ENCODE data around the gene DNAH17.

The DNAH17 gene

DNA sequence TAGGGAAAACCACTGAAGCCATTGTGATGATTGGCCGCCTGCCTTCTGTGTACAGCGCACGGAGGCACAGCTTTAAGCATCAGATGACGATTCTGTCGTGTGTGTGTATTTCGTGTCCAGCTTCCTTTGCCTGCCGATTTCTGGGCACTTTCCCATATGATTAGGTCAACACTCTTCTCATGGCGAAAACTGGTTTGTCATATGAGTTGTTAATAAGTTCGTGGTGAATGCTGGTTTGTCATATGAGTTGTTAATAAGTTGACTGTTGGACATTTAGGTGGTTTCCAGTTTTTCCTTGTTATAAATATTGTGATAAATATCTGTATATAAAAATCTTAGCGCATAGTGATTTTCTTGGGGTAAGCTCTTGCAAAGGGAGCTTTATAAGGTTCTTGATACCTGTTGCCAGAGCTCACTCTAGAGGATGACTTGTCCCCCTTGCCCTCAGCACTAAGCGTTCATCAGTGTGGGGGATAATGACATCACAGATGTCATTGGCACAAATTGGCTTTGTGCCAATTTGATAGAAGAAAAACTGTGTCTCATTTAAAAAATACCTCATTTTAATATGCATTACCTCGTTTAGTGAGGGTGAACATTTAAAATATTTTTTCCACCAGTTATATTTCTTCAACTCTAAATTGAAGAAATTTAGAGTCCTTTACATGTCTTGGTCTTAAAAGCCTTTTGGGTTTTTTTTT, 158.7 kb downstream of the DNAH17 start:
- DNase-seq (ENCODE audit: low spot score in 2 of 2) (no peak), ATAC-seq (replicated peaks; ENCODE audit: extremely low read depth, poor library complexity, severe bottlenecking) (no peak)
- Mint-ChIP-seq H3K4me3 (no peak overlapping the region), H3K4me1 (peaks cover 18% of the 10 kb centered on the region), H3K36me3 (ENCODE audit: insufficient read depth) (peaks cover 29% of the 10 kb centered on the region), H3K27ac (ENCODE audit: low read depth) (no peak overlapping the region), H3K9me3 (no peaks in the 10 kb centered on the region), H3K27me3 (no peaks in the 10 kb centered on the region)

DNA sequence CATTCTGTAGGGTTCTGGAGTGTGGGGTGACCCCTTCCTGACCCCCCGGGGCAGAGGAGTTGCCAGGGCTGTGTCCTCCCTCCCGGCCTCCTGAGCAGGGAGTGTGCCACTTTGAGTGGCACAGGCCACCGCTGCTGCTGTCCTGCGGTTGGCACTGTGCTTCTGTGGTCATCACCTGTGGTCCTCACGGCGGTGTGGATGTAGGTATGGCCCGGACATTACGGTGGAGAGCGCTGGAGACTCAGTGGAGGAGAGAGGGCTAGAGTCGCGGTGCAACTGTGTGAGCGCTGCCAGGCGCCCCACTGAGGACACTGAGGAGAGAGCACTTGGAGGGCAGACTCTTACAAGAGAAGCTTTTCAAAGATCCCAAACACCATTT, 159.7 kb downstream of the DNAH17 start:
- ATAC-seq (replicated peaks; ENCODE audit: extremely low read depth, poor library complexity, severe bottlenecking) = no peak
- Mint-ChIP-seq H3K27ac (ENCODE audit: low read depth) (peak overlapping the region; percentile 82), H3K9me3 (no peaks in the 10 kb centered on the region), H3K27me3 (no peaks in the 10 kb centered on the region), H3K4me1 (peaks cover 28% of the 10 kb centered on the region), H3K4me3 (no peak overlapping the region), H3K36me3 (ENCODE audit: insufficient read depth) (peaks cover 30% of the 10 kb centered on the region)
- DNase-seq (ENCODE audit: low spot score in 2 of 2) = no peak

DNA sequence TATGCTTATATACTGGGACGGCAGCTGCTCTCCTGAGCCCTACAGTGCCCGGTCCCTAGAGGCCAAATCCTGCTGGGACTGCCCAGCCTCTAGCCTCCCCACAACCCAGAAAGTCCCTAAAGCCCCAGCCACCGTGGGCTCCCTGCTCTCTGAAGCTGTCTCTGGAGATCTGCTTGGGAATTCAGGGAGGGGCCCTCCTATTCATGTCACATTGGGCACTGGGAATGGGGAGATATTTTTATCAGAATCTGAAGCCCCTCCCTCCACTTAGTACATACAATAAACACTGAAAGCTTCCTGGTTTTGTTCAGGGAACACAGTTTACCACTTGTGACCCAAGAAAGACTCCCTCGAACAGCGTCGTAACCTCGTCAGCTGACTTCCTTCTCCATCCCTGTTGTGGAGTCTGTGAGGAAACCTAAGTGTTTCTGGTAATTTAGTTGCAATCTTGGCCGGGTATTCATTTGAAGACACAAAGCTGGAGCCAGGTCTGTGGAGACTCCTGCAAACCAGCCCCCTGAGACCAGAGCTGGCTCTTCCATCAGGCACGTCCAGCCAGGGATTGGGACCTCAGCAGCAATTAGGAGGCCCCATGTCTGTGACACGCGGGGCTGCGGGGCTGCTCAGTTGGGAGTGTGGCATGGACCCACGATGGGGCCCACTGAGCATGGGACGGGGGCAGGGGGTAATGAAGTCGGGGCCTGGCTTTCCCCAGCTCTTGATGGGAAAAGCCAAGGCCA, 160.2 kb downstream of the DNAH17 start:
- H3K4me1 Mint-ChIP-seq = peaks cover 33% of the 10 kb centered on the region
- peaks cover 28% of the 10 kb centered on the region for H3K36me3 Mint-ChIP-seq (ENCODE audit: insufficient read depth)
- ATAC-seq (replicated peaks; ENCODE audit: extremely low read depth, poor library complexity, severe bottlenecking) (no peak), DNase-seq (ENCODE audit: low spot score in 2 of 2) (no peak)
- H3K4me3 Mint-ChIP-seq = no peak overlapping the region
- H3K9me3 Mint-ChIP-seq = no peaks in the 10 kb centered on the region
- H3K27ac Mint-ChIP-seq (ENCODE audit: low read depth) = peak overlapping the region; percentile 82
- H3K27me3 Mint-ChIP-seq = no peaks in the 10 kb centered on the region

DNA sequence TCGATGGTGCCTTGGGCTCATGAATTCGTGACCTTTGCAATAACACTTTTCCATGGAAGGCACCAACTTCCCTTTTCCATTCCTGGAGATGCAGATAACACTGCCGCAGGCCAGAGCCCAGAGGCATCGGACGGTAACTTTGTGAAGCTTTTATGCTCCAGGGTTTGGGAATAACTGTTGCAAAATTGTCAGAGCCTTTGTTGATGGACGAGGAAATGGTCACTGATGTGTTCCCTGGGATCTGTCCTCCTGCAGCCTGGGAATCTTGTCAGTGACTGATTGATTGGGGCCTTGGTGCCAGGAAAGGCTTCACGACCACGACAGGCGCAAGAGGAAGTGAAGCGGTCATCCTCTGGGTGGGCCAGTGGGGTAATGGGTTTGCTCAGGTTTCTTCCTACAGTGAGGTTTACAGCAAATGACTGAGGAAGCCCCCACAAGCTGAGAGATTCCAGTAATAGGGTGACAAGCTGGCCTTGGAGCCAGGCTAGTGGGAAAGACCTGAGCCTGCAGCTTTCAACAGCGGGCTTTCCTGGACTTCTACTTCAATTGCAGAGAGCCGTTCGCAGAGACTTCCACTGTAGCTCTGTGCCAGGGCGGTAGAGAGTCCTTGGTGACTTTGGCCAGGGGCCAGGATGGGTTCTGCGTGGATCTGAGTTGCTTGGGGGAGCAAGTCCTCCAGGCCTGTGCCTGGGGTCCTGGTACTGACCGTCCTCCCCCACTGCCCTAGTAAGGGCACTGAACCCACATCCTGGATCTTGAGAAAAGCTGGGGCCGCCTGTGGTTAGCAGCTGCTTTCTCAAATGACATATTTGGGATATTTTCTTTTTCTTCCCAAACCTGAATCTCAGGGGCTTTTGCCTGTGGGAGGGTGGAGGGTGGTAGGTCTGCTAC, 161.1 kb downstream of the DNAH17 start:
- Mint-ChIP-seq H3K9me3 (no peaks in the 10 kb centered on the region), H3K4me3 (no peak overlapping the region), H3K36me3 (ENCODE audit: insufficient read depth) (peaks cover 21% of the 10 kb centered on the region), H3K27me3 (no peaks in the 10 kb centered on the region), H3K4me1 (peaks cover 39% of the 10 kb centered on the region), H3K27ac (ENCODE audit: low read depth) (peak overlapping the region; percentile 82)
- no peak for ATAC-seq (replicated peaks; ENCODE audit: extremely low read depth, poor library complexity, severe bottlenecking)
- no peak for DNase-seq (ENCODE audit: low spot score in 2 of 2)

DNA sequence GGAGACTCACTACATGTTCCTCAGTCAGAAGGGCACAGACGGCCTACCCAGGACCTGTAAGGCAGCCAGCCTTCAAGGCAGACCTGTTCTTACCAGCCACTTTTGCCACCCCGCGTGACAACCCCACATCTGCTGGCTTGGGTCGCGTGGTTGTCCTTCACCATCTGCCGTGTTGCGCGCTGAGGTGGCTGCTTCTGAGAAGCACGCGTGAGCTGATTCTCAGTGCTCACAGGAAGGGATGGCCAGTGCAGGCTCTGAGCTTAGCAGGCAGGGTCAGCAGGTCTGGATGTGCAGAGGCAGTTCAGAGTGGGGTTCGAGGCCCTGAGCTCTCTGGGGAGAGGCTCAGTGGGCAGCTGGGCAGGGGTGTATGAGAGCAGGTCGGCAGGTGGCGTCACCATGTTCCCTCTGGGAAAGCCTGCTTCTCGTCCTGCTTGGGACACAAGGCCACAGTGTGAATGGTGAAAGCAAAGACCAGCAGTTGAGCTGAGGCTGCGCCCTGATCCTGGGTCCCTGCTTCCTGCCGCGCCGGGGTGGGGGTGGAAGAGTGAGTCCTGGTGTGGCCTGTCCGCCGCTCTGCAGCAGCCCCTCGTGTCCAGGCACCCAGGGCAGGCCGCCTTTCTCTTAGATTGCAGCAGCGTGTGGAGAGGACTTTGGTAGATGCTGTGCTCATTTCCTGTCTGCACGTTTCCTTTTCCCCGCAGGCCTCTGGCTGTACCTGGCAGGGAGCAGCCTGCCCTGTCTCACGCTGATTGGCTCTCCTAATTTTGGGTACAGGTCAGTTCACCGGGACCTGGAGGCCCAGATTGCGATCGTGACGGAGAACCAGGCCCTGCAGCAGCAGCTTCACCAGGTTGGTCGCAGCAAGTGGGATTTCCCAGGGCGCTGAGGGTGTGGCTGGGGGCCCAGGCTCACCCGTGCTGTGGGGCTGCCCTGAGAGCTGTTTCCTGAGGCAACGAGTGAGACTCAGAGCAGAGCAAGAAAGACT, 162.7 kb downstream of the DNAH17 start:
- Mint-ChIP-seq H3K36me3 (ENCODE audit: insufficient read depth) (peaks cover 15% of the 10 kb centered on the region), H3K27me3 (no peaks in the 10 kb centered on the region), H3K27ac (ENCODE audit: low read depth) (peak overlapping the region; percentile 69), H3K9me3 (no peaks in the 10 kb centered on the region), H3K4me3 (peak overlapping the region; percentile 55), H3K4me1 (peaks cover 45% of the 10 kb centered on the region)
- ATAC-seq (replicated peaks; ENCODE audit: extremely low read depth, poor library complexity, severe bottlenecking) = peak; percentile 69
- no peak for DNase-seq (ENCODE audit: low spot score in 2 of 2)

DNA sequence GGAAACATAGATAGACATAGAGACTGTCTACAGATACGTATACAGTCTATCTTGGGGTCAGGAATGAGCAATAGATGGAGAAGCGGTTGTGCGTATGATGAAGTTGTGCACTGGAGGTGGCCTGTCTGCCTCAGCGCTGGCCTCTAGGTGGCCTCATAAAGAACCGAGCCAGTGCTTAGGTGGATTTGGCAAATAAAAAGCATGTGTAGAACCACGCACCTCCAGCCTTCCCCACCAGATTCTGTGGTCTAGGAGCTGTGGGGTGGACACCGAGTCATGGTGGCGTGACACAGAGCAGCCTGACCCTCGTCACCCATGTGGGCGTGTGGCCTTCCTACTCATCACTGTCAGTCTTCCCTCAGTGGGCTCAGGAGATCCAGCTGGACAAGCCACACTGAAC, 164.8 kb downstream of the DNAH17 start:
- peaks cover 52% of the 10 kb centered on the region for H3K4me1 Mint-ChIP-seq
- no peaks in the 10 kb centered on the region for H3K27me3 Mint-ChIP-seq
- no peaks in the 10 kb centered on the region for H3K9me3 Mint-ChIP-seq
- peak overlapping the region; percentile 55 for H3K4me3 Mint-ChIP-seq
- peak overlapping the region; percentile 69 for H3K27ac Mint-ChIP-seq (ENCODE audit: low read depth)
- peak; percentile 34 for ATAC-seq (replicated peaks; ENCODE audit: extremely low read depth, poor library complexity, severe bottlenecking)
- DNase-seq (ENCODE audit: low spot score in 2 of 2) = no peak
- peaks cover 11% of the 10 kb centered on the region for H3K36me3 Mint-ChIP-seq (ENCODE audit: insufficient read depth)

DNA sequence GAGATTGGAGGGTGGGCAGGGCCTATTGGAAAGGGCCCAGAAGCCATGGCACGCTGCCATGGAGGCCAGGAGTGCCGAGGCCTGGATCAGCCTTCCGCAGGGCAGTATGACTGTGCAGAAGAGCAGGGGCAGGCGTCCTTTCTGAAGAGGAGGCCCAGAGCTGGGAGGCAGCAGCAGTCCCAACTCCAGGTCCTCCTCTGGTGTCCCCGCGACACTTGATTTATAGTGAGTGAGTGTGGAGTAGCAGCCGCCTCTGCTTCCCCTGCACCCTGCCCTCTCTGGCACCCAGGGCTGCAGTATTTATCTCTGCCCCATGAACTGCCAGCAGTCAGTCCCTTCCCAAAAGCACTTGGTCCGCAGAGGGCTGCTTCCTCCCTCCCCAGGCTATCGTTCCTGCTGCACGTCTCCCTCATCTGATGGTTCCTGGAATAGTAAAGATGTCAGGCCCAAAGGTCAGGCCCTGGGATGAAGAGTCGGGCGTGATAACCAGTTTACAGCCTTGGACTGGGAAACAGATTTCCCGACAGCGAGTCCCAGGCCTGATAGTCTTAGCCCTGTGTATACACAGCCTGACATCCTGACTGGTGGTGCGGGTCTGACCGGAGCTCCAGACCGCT, 165.8 kb downstream of the DNAH17 start:
- DNase-seq (ENCODE audit: low spot score in 2 of 2) = no peak
- ATAC-seq (replicated peaks; ENCODE audit: extremely low read depth, poor library complexity, severe bottlenecking) = no peak
- Mint-ChIP-seq H3K27me3 (no peaks in the 10 kb centered on the region), H3K4me1 (peaks cover 52% of the 10 kb centered on the region), H3K9me3 (no peaks in the 10 kb centered on the region), H3K27ac (ENCODE audit: low read depth) (peak overlapping the region; percentile 37), H3K4me3 (no peak overlapping the region), H3K36me3 (ENCODE audit: insufficient read depth) (peaks cover 10% of the 10 kb centered on the region)

DNA sequence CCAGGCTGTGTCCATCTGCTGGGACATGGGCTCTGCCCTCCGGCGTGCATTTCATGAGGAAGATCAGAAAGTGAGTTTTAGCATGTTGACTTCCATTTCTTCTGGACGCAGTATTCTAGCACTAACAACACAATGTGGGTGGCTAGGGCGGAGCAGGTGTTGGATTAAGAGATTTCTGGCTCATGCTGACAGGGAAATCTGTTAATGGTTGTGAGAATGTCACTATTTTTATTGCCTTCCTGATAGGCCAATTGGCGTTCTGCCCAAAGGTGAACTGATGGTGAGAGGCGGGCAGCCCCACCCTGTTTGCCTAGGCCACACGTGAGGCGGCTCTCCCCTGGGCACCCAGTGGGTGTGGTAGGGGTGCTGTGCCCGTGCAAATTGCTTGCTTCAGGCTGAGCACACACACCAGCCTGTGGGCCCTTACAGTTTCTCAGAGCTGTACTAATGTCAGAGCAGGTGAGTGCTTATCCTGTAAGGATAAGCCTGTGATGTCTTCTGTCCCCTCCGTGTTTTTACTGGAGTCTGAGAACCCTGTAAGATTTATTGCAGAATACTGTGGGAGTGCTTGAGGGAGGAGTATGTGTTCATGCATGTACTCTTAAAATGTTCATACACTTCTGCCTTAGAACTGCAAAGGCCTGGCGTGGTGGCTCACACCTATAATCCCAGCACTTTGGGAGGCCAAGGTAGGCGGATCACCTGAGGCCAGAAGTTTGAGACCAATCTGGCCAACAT, 167.8 kb downstream of the DNAH17 start:
- Mint-ChIP-seq H3K4me1 (peaks cover 49% of the 10 kb centered on the region), H3K36me3 (ENCODE audit: insufficient read depth) (peaks cover 16% of the 10 kb centered on the region), H3K27me3 (no peaks in the 10 kb centered on the region), H3K27ac (ENCODE audit: low read depth) (peak overlapping the region; percentile 38), H3K4me3 (no peak overlapping the region), H3K9me3 (no peaks in the 10 kb centered on the region)
- DNase-seq (ENCODE audit: low spot score in 2 of 2) (no peak), ATAC-seq (replicated peaks; ENCODE audit: extremely low read depth, poor library complexity, severe bottlenecking) (no peak)

DNA sequence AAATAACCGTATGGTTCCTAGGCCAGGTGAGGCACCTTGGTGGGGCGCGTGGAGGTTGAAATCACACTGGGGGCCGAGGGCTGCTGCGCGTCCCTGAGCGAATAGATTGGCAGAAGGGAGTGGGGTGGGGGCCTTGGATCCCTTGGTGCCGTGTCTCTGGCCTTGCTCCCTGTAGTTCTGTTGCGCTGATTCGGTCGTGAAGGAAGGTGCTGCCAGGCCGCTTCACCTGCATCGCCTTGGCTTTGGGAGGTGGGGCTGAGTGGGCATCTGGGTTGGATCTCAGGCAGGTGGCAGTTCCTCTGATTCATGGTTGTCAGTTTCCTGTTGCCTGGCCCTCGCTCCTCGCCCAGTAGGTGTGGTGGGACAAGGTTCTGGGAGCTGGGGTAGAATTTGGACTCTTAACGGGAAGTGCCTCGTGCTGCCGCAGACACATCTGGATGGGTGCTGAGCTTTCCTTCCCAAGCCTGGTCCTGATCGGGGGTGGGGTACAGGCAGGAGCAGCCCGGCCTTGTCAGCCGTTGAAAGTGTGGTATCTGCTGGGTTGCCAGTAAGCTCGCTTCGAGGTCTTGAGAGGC, 168.6 kb downstream of the DNAH17 start:
- no peaks in the 10 kb centered on the region for H3K27me3 Mint-ChIP-seq
- H3K9me3 Mint-ChIP-seq = no peaks in the 10 kb centered on the region
- no peak for ATAC-seq (replicated peaks; ENCODE audit: extremely low read depth, poor library complexity, severe bottlenecking)
- H3K4me1 Mint-ChIP-seq = peaks cover 44% of the 10 kb centered on the region
- peaks cover 22% of the 10 kb centered on the region for H3K36me3 Mint-ChIP-seq (ENCODE audit: insufficient read depth)
- no peak overlapping the region for H3K4me3 Mint-ChIP-seq
- peak overlapping the region; percentile 38 for H3K27ac Mint-ChIP-seq (ENCODE audit: low read depth)
- no peak for DNase-seq (ENCODE audit: low spot score in 2 of 2)

DNA sequence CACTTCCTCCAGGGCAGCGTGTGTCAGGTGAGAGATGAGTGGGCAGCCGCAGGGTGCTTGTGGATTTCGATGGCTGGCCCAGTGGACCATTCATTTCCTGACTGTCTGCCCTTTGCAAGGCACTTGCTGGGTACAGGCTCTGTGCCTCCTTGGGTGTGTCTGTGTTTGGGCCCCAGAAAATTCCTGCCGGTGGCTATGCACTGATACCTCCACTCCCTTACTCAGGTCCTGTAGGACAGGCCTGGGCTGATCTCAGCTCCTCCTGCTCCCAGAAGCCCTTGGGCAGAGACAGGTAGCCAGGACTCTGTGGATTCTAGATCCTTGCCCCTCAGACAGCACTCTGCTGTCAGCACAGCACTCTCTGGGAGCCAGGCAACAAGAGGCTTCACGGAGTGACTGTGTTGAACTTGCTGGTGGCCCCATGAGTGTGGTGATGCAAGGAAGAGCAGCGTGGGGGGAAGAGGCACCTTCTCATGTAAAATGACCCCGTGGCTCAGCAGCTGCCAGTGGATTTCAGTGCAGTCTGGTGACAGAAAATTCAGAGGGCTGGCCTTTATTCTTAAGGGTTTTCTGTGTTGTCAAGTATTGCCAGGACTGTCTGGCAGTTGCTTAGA, 169.7 kb downstream of the DNAH17 start:
- Mint-ChIP-seq H3K36me3 (ENCODE audit: insufficient read depth) (peaks cover 26% of the 10 kb centered on the region), H3K27ac (ENCODE audit: low read depth) (peak overlapping the region; percentile 57), H3K4me1 (peaks cover 38% of the 10 kb centered on the region), H3K9me3 (no peaks in the 10 kb centered on the region), H3K27me3 (no peaks in the 10 kb centered on the region), H3K4me3 (no peak overlapping the region)
- DNase-seq (ENCODE audit: low spot score in 2 of 2) (no peak), ATAC-seq (replicated peaks; ENCODE audit: extremely low read depth, poor library complexity, severe bottlenecking) (no peak)

Data from central memory CD8-positive, alpha-beta T cell (primary cell).